HG02885 (cell line): ENCODE results near the gene SELENOM.

Experiments
- ATAC-seq: cut with Tn5 transposase; IDR thresholded peaks from one replicate; pipeline ENCODE4 v1.9.1; 2021; ENCODE audit warnings: mild to moderate bottlenecking; ENCODE audit not compliant: unreplicated experiment, poor library complexity

Gene SELENOM, protein sequence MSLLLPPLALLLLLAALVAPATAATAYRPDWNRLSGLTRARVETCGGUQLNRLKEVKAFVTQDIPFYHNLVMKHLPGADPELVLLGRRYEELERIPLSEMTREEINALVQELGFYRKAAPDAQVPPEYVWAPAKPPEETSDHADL

DNA sequence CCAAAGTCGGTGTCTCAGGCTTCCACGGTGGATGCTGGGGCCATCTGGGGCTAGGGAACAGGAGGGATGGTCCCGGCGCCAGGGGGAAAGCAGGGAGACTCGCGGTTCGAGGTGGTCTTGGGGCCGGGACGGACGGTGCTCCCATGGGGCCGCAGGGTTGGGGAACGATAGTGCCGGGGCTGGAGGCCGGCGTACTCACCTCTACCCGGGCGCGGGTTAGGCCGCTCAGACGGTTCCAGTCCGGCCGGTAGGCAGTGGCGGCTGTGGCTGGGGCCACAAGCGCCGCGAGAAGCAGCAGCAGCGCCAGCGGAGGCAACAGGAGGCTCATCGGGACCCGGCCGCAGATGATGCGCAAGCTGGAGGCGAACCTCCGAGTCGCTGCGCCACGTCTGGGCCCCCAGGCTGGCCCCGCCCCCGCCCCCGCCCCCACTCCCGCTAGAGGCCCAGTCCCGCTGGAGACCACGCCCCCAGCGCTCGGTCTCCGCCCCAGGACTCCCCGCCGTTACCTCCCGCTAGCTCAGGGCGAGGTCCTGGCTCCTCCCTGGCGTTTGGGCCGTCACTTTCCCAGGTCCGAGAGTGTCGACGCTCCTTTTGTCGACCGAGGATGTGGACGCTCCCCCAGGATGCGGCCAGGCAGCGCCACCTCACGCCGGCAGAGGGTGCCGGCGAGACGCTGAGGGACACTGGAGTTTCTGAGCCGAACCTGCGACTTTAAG lies at the start of gene SELENOM:
Gene SELENOM, minus strand, starts transcription at position 391 of the 716 bp plus-strand sequence. Its CDS starts 63 bp downstream, at position 328.
- peak; percentile 86 for ATAC-seq

DNA sequence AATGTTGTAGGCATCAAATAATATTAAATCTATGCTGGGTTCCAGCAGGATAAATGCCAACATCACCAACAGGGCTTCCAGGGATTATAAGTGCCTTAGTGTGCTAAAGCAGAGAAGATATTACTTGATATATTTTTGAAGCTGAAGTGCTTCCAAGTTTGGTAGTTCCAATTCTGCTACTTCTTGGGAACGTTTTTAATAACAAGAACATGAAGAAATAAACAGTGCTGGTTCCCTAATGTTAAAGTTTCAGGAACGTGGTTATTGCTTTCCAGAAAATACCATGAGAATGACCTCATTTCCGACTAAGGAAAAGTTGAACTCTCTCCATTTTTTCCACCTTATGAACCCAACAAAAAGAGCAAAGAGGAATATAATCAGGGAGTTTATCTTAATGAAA lies 48.1 kb upstream of the SELENOM start:
- ATAC-seq = no peak

GRCh38 chr22:31154975-31155374 lies 47.6 kb upstream of the SELENOM start:
- ATAC-seq = no peak

GRCh38 chr22:31153357-31153756 lies 46.0 kb upstream of the SELENOM start:
- ATAC-seq = no peak

DNA sequence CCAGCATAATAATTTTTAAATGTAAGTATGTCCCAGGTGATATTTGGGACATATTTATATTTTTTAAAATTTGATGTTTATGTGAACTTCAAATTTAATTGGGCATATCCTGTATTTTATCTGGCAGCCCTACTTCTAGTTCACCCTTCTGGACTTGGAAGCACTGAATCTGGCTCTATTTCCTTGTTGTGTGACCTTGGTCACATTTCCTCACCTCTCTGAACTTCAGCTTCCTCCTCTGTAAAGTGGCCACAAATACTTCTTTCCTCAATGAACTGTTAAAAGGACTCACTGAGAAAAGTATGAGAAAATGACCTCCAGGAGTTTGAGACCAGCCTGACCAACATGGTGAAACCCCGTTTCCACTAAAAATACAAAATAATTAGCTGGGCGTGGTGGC lies 44.5 kb upstream of the SELENOM start:
- ATAC-seq = no peak

GRCh38 chr22:31150615-31151014 lies 43.2 kb upstream of the SELENOM start:
- no peak for ATAC-seq

DNA sequence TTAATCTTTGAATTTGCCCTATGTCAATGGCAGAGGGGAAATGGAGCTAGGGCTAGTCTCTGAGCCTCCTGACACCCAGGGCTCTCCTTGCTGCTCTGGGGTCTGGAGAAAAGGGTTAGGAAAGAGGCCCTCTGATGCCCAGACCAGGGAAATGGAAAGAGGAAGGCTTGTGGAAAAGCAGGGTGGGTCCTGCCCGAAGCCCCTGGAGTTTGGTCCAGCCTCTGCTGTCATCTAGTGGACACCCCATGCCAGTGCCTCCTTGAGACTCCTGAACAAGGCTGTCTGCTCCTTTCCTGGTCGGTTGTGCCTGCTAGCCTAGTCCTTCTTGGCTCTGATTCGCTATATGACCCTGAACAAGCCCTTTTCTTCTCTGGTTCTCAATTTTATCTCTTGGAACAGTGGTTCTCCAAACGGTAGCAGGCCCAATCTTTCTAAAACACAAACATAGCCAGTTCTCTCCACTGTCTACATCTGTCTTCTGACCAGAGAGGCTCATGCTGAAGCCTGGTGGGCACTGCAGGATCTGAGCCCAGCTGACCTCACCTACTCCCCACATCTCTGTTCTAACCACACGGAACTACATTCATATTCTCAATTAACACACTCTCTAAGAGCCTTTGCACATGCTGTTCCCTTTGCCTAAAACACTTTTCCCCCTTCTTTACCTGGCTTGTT lies 41.7 kb upstream of the SELENOM start:
- ATAC-seq = no peak

GRCh38 chr22:31148488-31148887 lies 41.1 kb upstream of the SELENOM start:
- ATAC-seq = no peak

GRCh38 chr22:31144223-31144622 lies 36.9 kb upstream of the SELENOM start:
- ATAC-seq = no peak

- ATAC-seq = no peak
Observed at GRCh38 chr22:31143537-31143936, 36.2 kb upstream of the SELENOM start.

GRCh38 chr22:31143038-31143437 lies 35.7 kb upstream of the SELENOM start:
- ATAC-seq = no peak

GRCh38 chr22:31142285-31142684 lies 34.9 kb upstream of the SELENOM start:
- ATAC-seq = no peak

- ATAC-seq = no peak
Observed at GRCh38 chr22:31141551-31141950, 34.2 kb upstream of the SELENOM start.

DNA sequence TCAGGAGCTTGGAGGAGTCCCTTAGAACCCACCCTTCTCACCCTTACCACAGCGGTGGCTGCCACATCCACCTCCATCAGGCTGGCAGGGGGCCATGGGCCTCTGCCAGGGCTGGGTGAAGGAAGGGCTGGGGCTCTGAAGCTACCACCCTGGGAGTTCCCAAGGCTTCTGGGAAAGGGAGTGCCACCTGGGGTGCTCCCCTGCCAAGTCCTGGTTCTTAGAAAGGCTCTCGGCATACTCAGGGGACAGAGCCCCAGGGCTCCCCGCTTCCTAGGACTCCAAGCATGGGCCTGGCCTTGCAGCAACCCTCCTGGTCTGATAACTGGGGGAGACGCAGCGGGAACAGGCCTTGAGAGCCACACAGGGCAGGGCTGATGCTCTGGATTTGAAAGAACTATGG lies 33.4 kb upstream of the SELENOM start:
- ATAC-seq = no peak

GRCh38 chr22:31139866-31140716 lies 32.7 kb upstream of the SELENOM start, which contains the start of gene PLA2G3:
Gene PLA2G3 (minus strand): TSS chr22:31140508. CDS start chr22:31140354, 154 bp downstream.
- no peak for ATAC-seq

DNA sequence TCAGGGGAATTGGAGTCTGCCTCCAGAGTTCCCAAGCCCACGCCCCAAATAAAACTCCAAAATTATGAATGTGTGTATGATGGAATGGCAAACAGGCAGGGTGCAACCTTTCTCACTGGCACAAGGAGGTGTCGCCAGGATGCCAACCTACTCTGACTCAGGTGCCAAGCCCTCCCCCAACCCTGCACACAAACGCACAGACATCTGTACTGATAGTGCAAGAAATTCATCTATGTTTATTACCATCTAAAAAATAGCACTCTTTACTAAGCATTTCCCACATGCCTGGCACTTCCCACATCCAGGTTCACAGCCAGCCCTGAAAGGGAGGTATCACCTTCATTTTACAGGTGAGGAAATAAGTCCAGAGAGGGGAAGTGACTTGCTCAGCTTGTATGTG lies 31.7 kb upstream of the SELENOM start:
- ATAC-seq = no peak

DNA sequence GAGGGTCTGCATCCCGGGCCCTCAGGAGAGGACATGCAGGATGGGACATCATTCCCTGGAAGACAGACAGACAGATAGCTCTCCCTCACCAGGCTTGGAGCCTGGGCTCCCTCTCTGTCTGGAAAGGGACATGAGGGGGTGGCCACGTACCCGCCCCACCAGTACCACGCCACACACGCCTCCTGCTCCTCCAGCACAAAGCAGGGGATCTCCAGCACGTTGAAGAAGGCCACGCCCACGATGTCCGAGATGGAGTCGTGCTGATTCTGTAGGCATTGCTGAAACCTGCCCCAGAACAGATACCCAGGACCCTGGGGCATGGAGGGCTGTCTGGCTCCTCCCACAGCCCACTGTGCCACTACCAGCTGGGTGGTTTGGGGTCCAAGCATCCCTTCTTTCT lies 30.8 kb upstream of the SELENOM start:
- no peak for ATAC-seq

DNA sequence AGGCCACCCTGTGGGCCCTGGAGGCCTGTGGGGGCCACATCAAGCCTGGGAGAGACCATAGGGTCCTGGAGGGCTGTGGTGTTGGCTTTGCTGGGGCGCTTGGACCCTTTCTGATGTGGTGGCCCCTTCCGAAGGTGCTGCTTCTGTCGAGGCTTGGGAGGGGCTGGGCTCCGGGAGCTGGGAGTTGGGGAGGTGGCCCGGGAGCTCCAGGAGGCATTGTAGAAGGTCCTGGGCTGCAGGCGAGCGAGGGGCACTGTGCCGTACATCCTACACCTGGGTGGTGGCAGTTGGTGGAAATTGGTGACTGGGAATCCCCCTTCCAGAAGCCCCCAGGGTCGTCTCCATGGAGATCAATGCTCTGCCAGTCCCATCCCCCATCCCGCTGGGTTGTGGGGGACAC lies 30.4 kb upstream of the SELENOM start:
- no peak for ATAC-seq

GRCh38 chr22:31136711-31137110 lies 29.3 kb upstream of the SELENOM start:
- ATAC-seq = no peak

DNA sequence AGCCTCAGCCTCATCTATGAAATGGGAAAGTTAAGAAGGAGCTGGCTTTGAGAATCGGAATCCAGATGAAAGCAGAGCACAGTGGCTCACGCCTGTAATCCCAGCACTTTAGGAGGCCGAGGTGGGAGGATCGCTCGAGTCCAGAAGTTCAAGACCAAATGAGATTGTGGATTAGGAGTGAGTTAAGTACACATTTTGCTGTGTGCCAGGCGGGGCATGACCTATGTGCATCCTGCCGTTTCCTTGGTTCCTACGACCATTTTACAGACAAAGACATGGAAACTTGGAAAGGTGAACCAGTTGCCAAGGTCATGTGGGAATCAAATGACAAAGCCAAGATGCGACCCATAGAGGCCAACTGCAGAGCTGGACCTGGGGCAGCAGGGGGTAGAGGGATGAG lies 28.8 kb upstream of the SELENOM start:
- ATAC-seq = no peak

DNA sequence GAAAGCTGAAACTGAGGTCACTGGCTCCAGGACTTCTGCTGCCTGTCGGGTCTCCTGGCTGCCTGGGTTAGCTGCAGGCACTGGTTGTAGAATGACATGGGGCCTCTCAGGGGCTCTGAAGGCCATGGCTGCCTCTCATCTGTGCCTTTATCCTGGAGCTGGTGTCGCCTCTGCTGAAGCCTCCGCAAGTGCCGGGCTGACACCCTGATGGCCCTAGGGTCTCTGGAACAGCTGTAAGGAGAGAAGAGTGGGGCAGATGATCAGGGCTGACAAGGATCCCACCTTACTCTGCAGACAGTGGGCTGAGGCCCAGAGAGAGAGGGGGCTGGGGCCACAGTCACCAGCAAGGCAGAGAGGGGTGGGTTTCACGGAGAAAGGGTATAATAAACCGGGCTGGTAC lies 28.3 kb upstream of the SELENOM start:
- no peak for ATAC-seq
